Measurements from ENCODE around the gene RAPGEF2.

The RAPGEF2 gene

GRCh38 chr4:159149666-159150065, 46.8 kb downstream of the RAPGEF2 start:
- Histone ChIP-seq H3K4me1 (ENCODE audit: control insufficient read depth, insufficient read depth, low read length, unreplicated experiment) (peaks cover 8% of the 10 kb centered on the region), H3K27me3 (ENCODE audit: insufficient read depth, low read length) (no peaks in the 10 kb centered on the region), H3K36me3 (ENCODE audit: insufficient read depth, low read length) (no peaks in the 10 kb centered on the region), H3K27ac (ENCODE audit: low read depth, low read length) (no peak overlapping the region), H3K4me3 (ENCODE audit: low read depth, low read length) (no peak overlapping the region), H2AFZ (ENCODE audit: low read length, unreplicated experiment) (no peak overlapping the region), H3K79me2 (ENCODE audit: control insufficient read depth, insufficient read depth, low read length, unreplicated experiment) (peaks cover 46% of the 10 kb centered on the region)

GRCh38 chr4:159150396-159150795, 47.5 kb downstream of the RAPGEF2 start:
- Histone ChIP-seq H3K27ac (ENCODE audit: low read depth, low read length) (no peak overlapping the region), H2AFZ (ENCODE audit: low read length, unreplicated experiment) (no peak overlapping the region), H3K4me1 (ENCODE audit: control insufficient read depth, insufficient read depth, low read length, unreplicated experiment) (peaks cover 8% of the 10 kb centered on the region), H3K36me3 (ENCODE audit: insufficient read depth, low read length) (no peaks in the 10 kb centered on the region), H3K79me2 (ENCODE audit: control insufficient read depth, insufficient read depth, low read length, unreplicated experiment) (peaks cover 45% of the 10 kb centered on the region), H3K27me3 (ENCODE audit: insufficient read depth, low read length) (no peaks in the 10 kb centered on the region), H3K4me3 (ENCODE audit: low read depth, low read length) (no peak overlapping the region)

- Histone ChIP-seq H3K4me1 (ENCODE audit: control insufficient read depth, insufficient read depth, low read length, unreplicated experiment) (peaks cover 8% of the 10 kb centered on the region), H3K4me3 (ENCODE audit: low read depth, low read length) (no peak overlapping the region), H3K27ac (ENCODE audit: low read depth, low read length) (no peak overlapping the region), H2AFZ (ENCODE audit: low read length, unreplicated experiment) (no peak overlapping the region), H3K36me3 (ENCODE audit: insufficient read depth, low read length) (no peaks in the 10 kb centered on the region), H3K79me2 (ENCODE audit: control insufficient read depth, insufficient read depth, low read length, unreplicated experiment) (peaks cover 42% of the 10 kb centered on the region), H3K27me3 (ENCODE audit: insufficient read depth, low read length) (no peaks in the 10 kb centered on the region)
Observed at GRCh38 chr4:159150821-159151390, 48.0 kb downstream of the RAPGEF2 start.

GRCh38 chr4:159151689-159152088, 48.8 kb downstream of the RAPGEF2 start:
- H3K27me3 ChIP-seq (ENCODE audit: insufficient read depth, low read length): no peaks in the 10 kb centered on the region
- H3K79me2 ChIP-seq (ENCODE audit: control insufficient read depth, insufficient read depth, low read length, unreplicated experiment): peaks cover 40% of the 10 kb centered on the region
- no peak overlapping the region for H3K4me3 ChIP-seq (ENCODE audit: low read depth, low read length)

GRCh38 chr4:159152181-159152580, 49.3 kb downstream of the RAPGEF2 start:
- peaks cover 45% of the 10 kb centered on the region for H3K79me2 ChIP-seq (ENCODE audit: control insufficient read depth, insufficient read depth, low read length, unreplicated experiment)

More at GRCh38 chr4:159151689-159152088, 48.8 kb downstream of the RAPGEF2 start:
- Histone ChIP-seq H2AFZ (ENCODE audit: low read length, unreplicated experiment) (no peak overlapping the region), H3K36me3 (ENCODE audit: insufficient read depth, low read length) (no peaks in the 10 kb centered on the region), H3K4me1 (ENCODE audit: control insufficient read depth, insufficient read depth, low read length, unreplicated experiment) (peaks cover 4% of the 10 kb centered on the region), H3K27ac (ENCODE audit: low read depth, low read length) (no peak overlapping the region)

GRCh38 chr4:159153669-159154068, 50.8 kb downstream of the RAPGEF2 start:
- H3K36me3 ChIP-seq (ENCODE audit: insufficient read depth, low read length): no peaks in the 10 kb centered on the region
- no peaks in the 10 kb centered on the region for H3K27me3 ChIP-seq (ENCODE audit: insufficient read depth, low read length)
- no peaks in the 10 kb centered on the region for H3K4me1 ChIP-seq (ENCODE audit: control insufficient read depth, insufficient read depth, low read length, unreplicated experiment)
- H3K4me3 ChIP-seq (ENCODE audit: low read depth, low read length): no peak overlapping the region
- no peak overlapping the region for H2AFZ ChIP-seq (ENCODE audit: low read length, unreplicated experiment)
- no peak overlapping the region for H3K27ac ChIP-seq (ENCODE audit: low read depth, low read length)
- peaks cover 52% of the 10 kb centered on the region for H3K79me2 ChIP-seq (ENCODE audit: control insufficient read depth, insufficient read depth, low read length, unreplicated experiment)

More at GRCh38 chr4:159152181-159152580, 49.3 kb downstream of the RAPGEF2 start:
- H3K4me1 ChIP-seq (ENCODE audit: control insufficient read depth, insufficient read depth, low read length, unreplicated experiment): peaks cover under 1% of the 10 kb centered on the region
- H2AFZ ChIP-seq (ENCODE audit: low read length, unreplicated experiment): no peak overlapping the region
- no peaks in the 10 kb centered on the region for H3K36me3 ChIP-seq (ENCODE audit: insufficient read depth, low read length)
- no peaks in the 10 kb centered on the region for H3K27me3 ChIP-seq (ENCODE audit: insufficient read depth, low read length)
- H3K4me3 ChIP-seq (ENCODE audit: low read depth, low read length): no peak overlapping the region
- no peak overlapping the region for H3K27ac ChIP-seq (ENCODE audit: low read depth, low read length)

- Histone ChIP-seq H3K79me2 (ENCODE audit: control insufficient read depth, insufficient read depth, low read length, unreplicated experiment) (peaks cover 51% of the 10 kb centered on the region), H3K4me1 (ENCODE audit: control insufficient read depth, insufficient read depth, low read length, unreplicated experiment) (no peaks in the 10 kb centered on the region), H3K27ac (ENCODE audit: low read depth, low read length) (no peak overlapping the region)
Observed at GRCh38 chr4:159155119-159155518, 52.2 kb downstream of the RAPGEF2 start.

GRCh38 chr4:159158083-159158617, 55.3 kb downstream of the RAPGEF2 start:
- no peak overlapping the region for H2AFZ ChIP-seq (ENCODE audit: low read length, unreplicated experiment)
- H3K4me3 ChIP-seq (ENCODE audit: low read depth, low read length): no peak overlapping the region
- no peaks in the 10 kb centered on the region for H3K27me3 ChIP-seq (ENCODE audit: insufficient read depth, low read length)
- no peaks in the 10 kb centered on the region for H3K36me3 ChIP-seq (ENCODE audit: insufficient read depth, low read length)
- H3K27ac ChIP-seq (ENCODE audit: low read depth, low read length): no peak overlapping the region
- H3K4me1 ChIP-seq (ENCODE audit: control insufficient read depth, insufficient read depth, low read length, unreplicated experiment): no peaks in the 10 kb centered on the region
- peaks cover 40% of the 10 kb centered on the region for H3K79me2 ChIP-seq (ENCODE audit: control insufficient read depth, insufficient read depth, low read length, unreplicated experiment)

More at GRCh38 chr4:159155119-159155518, 52.2 kb downstream of the RAPGEF2 start:
- H2AFZ ChIP-seq (ENCODE audit: low read length, unreplicated experiment): no peak overlapping the region
- H3K36me3 ChIP-seq (ENCODE audit: insufficient read depth, low read length): no peaks in the 10 kb centered on the region
- no peaks in the 10 kb centered on the region for H3K27me3 ChIP-seq (ENCODE audit: insufficient read depth, low read length)
- no peak overlapping the region for H3K4me3 ChIP-seq (ENCODE audit: low read depth, low read length)

GRCh38 chr4:159158985-159159384, 56.1 kb downstream of the RAPGEF2 start:
- H3K27ac ChIP-seq (ENCODE audit: low read depth, low read length): no peak overlapping the region
- H2AFZ ChIP-seq (ENCODE audit: low read length, unreplicated experiment): no peak overlapping the region
- H3K36me3 ChIP-seq (ENCODE audit: insufficient read depth, low read length): no peaks in the 10 kb centered on the region
- no peak overlapping the region for H3K4me3 ChIP-seq (ENCODE audit: low read depth, low read length)
- H3K4me1 ChIP-seq (ENCODE audit: control insufficient read depth, insufficient read depth, low read length, unreplicated experiment): no peaks in the 10 kb centered on the region
- no peaks in the 10 kb centered on the region for H3K27me3 ChIP-seq (ENCODE audit: insufficient read depth, low read length)
- peaks cover 38% of the 10 kb centered on the region for H3K79me2 ChIP-seq (ENCODE audit: control insufficient read depth, insufficient read depth, low read length, unreplicated experiment)

- Histone ChIP-seq H2AFZ (ENCODE audit: low read length, unreplicated experiment) (no peak overlapping the region), H3K36me3 (ENCODE audit: insufficient read depth, low read length) (no peaks in the 10 kb centered on the region), H3K4me1 (ENCODE audit: control insufficient read depth, insufficient read depth, low read length, unreplicated experiment) (no peaks in the 10 kb centered on the region), H3K4me3 (ENCODE audit: low read depth, low read length) (no peak overlapping the region), H3K27ac (ENCODE audit: low read depth, low read length) (no peak overlapping the region), H3K27me3 (ENCODE audit: insufficient read depth, low read length) (no peaks in the 10 kb centered on the region), H3K79me2 (ENCODE audit: control insufficient read depth, insufficient read depth, low read length, unreplicated experiment) (peaks cover 35% of the 10 kb centered on the region)
Observed at GRCh38 chr4:159159611-159160010, 56.7 kb downstream of the RAPGEF2 start.

GRCh38 chr4:159160242-159160641, 57.4 kb downstream of the RAPGEF2 start:
- Histone ChIP-seq H3K36me3 (ENCODE audit: insufficient read depth, low read length) (no peaks in the 10 kb centered on the region), H2AFZ (ENCODE audit: low read length, unreplicated experiment) (no peak overlapping the region), H3K27me3 (ENCODE audit: insufficient read depth, low read length) (no peaks in the 10 kb centered on the region), H3K4me3 (ENCODE audit: low read depth, low read length) (no peak overlapping the region), H3K27ac (ENCODE audit: low read depth, low read length) (no peak overlapping the region), H3K4me1 (ENCODE audit: control insufficient read depth, insufficient read depth, low read length, unreplicated experiment) (no peaks in the 10 kb centered on the region), H3K79me2 (ENCODE audit: control insufficient read depth, insufficient read depth, low read length, unreplicated experiment) (peaks cover 33% of the 10 kb centered on the region)

Data from ACC112 (cell line).